COLO668 (cell line): ENCODE results near the gene SLC38A1.
"Not testable (repeated sequence)": the region's sequence is repeated elsewhere in the genome, so short reads cannot be mapped to it uniquely, and the experiment has no call there.

ENCODE experiments used
- DNase-seq: peaks from one replicate; lab custom pipeline; 2025; ENCODE audit not compliant: unreplicated experiment; lab: John Stamatoyannopoulos, UW

Gene SLC38A1

DNA sequence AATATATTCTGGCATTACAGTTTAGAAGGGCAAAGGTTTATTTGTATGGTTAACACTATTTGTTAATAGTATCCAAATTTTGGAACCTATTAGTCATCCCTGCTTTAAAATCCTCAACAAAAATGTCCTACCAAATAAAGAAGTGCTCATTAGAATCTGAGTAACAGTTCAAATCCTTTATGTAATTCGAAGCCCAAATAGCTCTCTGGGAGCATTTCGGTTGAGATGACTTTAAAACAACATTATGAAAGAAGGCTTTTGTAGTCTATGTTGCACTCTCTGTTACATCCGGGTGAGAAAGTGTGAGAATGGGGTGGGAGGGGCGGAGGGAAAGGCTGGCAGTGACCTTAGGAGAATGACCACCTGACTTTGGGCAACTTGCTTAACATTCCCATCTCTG, 59.7 kb downstream of the SLC38A1 start:
- DNase-seq: no peak

DNA sequence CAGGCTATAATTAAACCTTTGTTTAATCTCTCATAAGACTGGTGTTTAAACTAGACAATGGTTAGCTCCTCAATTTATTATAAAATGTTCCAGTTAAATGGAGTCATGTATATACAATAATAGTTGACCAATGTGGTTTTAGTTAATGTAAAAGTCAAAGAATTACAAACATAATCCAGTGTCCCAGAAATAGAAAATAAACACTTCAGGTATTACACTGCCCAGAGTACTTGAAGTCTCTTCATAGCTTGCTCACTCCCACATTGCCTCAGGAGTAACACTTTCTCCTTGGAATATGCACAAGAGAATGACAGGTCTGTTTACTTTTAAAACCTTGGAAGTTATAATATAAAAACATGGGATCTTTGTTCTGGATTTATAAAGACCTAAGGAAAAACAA, 60.5 kb downstream of the SLC38A1 start:
- no peak for DNase-seq

- no peak for DNase-seq
Measured at GRCh38 chr12:46207644-46208043, 61.2 kb downstream of the SLC38A1 start.

DNA sequence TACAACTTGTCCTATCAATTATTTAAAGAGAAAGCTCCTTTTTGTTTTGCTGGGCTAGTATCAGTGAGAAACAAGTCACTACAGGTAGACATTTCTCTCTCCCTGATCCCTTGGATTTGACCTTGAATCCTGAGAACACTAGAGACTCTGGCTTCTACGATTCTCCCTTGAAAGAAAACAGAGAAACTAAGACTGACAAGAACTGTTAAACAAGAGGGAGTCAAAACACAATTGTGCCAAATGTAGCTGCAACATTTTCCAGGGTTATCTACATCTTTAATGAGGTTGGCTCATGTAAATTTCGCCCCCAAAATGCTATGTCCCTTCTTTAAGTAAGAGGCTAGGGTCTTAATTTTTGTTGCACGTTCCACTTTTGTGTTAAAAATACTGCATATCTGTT, 62.4 kb downstream of the SLC38A1 start:
- DNase-seq: no peak

GRCh38 chr12:46205294-46205693, 63.5 kb downstream of the SLC38A1 start:
- DNase-seq: no peak

DNA sequence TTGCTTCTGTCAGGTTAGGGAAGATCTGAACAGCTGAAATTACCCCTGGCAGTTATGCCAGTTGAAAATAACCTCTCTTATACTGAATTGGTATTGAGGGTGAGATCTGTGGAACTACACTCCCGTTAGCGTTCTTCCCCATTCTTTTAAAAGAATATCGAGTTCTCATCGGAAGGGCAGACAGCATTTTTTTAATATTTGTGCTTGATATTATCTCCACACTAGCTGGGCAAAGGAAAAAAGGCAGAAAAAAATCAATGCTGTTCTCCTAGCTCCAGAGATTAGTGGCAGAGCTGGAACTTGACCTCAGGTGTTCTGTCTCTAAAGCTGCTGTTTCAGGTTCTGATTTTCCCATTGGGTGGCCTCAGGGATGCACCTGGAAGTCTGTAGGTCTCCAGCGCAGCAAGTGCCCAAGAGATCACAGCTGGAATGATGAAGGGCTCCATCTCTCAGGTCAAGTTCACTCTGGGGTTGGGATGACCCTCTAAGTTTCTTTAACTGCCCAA, 67.5 kb downstream of the SLC38A1 start:
- no peak for DNase-seq

GRCh38 chr12:46200551-46200950, 68.3 kb downstream of the SLC38A1 start:
- DNase-seq: no peak

DNA sequence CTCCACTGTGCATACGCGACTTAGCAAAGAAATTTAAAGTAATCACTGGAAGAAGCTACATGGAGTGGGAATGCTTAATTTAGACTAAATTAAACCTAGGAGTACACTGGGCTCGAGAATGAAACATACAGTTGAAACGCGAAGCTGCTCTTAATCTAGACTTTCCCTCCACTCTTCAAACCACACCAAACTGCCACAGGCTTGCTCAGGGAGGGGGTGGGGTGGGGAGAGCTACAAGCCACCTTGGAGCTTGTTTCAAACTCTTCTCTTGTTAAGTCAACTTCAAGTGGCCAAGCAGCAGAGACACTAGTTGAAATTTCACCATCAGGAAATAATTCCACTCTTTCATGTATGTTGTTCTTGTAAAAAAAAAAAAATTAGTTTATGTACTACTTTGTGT, 69.9 kb downstream of the SLC38A1 start:
- no peak for DNase-seq

DNA sequence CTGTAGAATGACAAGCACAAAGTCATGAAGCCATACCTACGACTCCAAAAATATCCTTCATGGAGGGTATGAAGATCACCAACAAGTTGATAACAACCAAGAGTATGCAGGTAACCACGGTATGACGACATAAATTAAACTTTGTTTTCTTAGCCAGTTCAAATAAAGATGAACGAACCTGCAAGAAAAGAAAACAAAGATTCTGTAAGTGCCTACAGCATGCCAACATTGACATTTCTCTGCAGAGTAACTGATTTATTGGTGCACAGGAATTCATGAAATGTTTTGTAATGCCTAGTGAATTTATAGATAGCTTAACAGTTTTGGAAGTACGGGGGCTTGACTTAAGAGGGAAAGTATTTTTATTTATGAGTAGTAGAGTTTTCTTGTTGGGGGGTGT, 71.0 kb downstream of the SLC38A1 start:
- DNase-seq: no peak

- DNase-seq: not testable (repeated sequence)
Measured at GRCh38 chr12:46190533-46190932, 78.3 kb downstream of the SLC38A1 start.

GRCh38 chr12:46188170-46188569, 80.7 kb downstream of the SLC38A1 start:
- no peak for DNase-seq

- DNase-seq: no peak
Measured at GRCh38 chr12:46187023-46187422, 81.8 kb downstream of the SLC38A1 start.

DNA sequence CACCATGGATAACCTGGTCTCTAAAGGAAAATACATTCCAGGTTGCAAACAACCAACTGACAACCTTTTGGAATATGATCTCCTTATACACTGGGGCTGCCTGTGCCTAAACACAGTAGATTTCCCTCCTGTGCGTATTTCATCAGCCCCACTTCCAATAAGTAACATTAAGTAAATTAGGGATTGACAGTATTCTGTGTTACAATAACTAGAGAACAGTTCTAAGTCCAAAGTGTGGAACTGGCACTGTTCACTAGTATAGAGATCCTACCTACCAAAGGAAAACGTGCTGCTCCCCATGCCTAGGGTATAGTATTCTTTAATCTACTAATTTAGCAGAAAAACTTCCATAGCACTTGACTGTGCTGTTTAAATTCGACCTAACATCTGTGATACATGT, 82.8 kb downstream of the SLC38A1 start:
- DNase-seq: no peak

- DNase-seq: no peak
Measured at GRCh38 chr12:46185686-46186085, 83.2 kb downstream of the SLC38A1 start.

DNA sequence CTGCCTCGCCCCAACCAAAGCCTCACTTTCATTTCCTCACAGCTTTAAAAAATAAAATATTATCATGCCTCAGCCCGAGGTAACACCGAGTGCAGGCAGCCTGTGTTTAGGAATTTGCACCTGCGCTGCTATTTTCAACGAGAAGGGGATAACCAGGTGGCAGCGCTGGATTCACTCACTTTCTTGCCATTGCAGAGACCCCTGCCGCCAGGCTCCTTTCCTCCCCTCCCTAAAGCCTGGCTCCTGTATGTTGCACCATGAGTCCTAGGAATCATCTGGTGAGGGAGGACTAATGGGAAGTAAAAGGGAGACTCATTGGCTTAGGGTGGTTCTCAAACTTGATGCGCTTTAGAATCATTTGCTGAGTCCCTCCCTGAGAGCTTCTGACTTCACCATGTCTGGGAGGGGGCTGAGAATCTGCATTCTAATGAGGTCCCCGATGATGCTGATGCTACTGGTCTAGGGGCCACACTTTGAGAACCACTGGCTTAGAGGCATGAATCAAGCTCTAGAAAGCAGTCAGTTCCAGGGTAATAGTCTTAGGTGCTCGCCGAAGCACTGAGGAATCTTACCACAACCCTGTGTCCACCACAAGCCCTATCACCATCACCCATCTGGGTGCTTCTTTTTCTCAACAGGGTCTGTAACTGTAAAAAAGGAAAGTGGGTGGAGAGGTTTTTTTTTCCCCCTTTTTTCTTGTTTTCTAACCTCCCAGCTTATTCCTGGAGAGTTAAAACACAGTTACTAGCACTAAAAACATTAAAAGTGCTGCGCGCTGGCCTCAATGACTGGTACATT, 83.8 kb downstream of the SLC38A1 start:
- no peak for DNase-seq

GRCh38 chr12:46183112-46183511, 85.7 kb downstream of the SLC38A1 start:
- no peak for DNase-seq

DNA sequence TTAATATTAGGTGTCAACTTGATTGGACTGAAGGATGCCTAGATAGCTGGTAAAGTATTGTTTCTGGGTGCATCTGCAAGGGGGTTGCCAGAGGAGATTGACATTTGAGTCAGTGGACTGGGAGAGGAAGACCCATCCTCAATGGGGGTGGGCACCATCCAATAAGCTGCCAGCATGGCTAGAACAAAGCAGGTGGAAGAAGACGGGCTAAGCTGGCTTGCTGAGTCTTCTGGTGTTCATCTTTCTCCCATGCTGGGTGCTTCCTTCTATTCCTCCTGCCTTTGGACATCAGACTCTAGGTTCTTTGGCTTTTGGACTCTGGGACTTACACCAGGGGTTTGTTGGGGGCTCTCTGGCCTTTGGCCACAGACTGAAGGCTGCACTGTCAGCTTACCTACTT, 87.4 kb downstream of the SLC38A1 start:
- DNase-seq: no peak

DNA sequence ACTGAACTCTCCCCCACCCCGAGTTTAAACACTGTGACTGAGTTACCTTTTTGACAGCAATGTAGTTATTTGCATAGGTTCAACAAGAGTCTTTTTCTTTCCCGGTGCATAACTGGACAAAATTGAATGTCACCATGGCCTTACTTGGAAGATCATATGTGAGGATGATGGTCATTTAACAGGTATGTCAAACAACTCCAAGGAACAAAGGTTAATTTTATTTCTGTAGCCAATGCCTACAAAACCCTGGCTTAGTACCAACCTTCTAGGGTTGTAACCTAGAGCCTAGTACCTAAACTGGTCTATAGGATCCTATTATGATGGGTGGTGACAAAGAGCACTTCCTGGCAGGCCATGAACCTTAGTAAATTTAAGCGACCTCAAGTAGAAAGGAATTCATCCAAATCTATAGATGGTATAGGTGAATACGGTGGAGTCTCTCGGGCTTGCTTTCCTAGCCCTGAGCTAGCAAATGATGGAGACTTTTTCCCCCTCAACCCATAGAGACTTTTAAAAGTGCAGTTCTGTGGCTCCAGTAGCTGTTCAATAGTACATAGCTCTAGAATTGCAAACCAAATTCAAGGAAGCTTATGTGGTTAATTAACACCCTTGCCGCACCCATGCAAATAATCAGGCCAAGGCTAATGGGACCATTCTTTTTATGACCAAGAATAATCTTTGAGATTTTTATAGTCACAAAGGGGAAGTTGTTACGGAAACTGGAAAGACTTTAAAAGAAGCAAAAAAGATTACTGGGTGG, 89.0 kb downstream of the SLC38A1 start:
- DNase-seq: no peak

GRCh38 chr12:46177837-46178608, 90.8 kb downstream of the SLC38A1 start:
- DNase-seq: no peak

- no peak for DNase-seq
Measured at GRCh38 chr12:46177025-46177424, 91.8 kb downstream of the SLC38A1 start.

GRCh38 chr12:46174919-46175318, 93.9 kb downstream of the SLC38A1 start:
- DNase-seq: no peak
